Esophagus muscularis mucosa (tissue), 4 donors: Measurements from ENCODE around the gene CCDC91. TPM values are rescaled to one million over a fixed set of nuclear protein-coding genes. Genes with fewer than 3 reads are reported as not detected.

Experiments used
- DNase-seq: peaks from one replicate; pipeline ENCODE4 v3.0.0-alpha.2; 2017; ENCODE audit errors: extremely low spot score
- H3K27ac ChIP-seq, 4 donors: fragments of 200-600 bp; sonication (generic); replicated peaks in 1 of 4; 1 replicate in 3 of 4; 2 replicates in 1 of 4; pipeline ENCODE4 v1.5.1; 2016 to 2019; ENCODE audit warnings: mild to moderate bottlenecking in 1 of 4
- H3K27me3 ChIP-seq, 4 donors: fragments of 200-600 bp; sonication (generic); one replicate each; pipeline versions ENCODE4 v1.5.1 to v1.6.0; 2016 to 2019
- H3K36me3 ChIP-seq, 4 donors: fragments of 200-600 bp; sonication (generic); one replicate each; pipeline ENCODE4 v1.5.1; 2016 to 2019
- H3K4me1 ChIP-seq, 4 donors: fragments of 200-600 bp; sonication (generic); one replicate each; pipeline ENCODE4 v1.5.1; 2016 to 2019
- H3K4me3 ChIP-seq, 4 donors: fragments of 200-600 bp; sonication (generic); 1 replicate in 2 of 4; 2 replicates in 2 of 4; pipeline ENCODE4 v1.5.1; 2016 to 2019; ENCODE audit warnings: mild to moderate bottlenecking in 4 of 4, moderate library complexity in 1 of 4
- H3K9me3 ChIP-seq, 4 donors: fragments of 200-600 bp; sonication (generic); 1 replicate in 3 of 4; 2 replicates in 1 of 4; pipeline ENCODE4 v1.5.1; 2016 to 2019
- EP300 ChIP-seq: sonication (generic); formaldehyde crosslinking; IDR thresholded peaks from one replicate; pipeline ENCODE4 v1.6.1; 2017; ENCODE audit warnings: antibody characterized with exemption
- POLR2A ChIP-seq: fragments of 450-650 bp; IDR thresholded peaks from one replicate; pipeline ENCODE4 v1.6.1; 2017; ENCODE audit warnings: antibody characterized with exemption, moderate library complexity, mild to moderate bottlenecking, low read depth
- POLR2AphosphoS5 ChIP-seq, 2 donors: sonication (generic); formaldehyde crosslinking; IDR thresholded peaks; one replicate each; pipeline ENCODE4 v1.6.1; 2017; ENCODE audit warnings: antibody characterized with exemption in 2 of 2
- WGBS: methylation state at CpG from one replicate; pipeline ENCODE4 v1.1.5; 2018; 5-methylcytosine and 5-hydroxymethylcytosine counted together
- intact Hi-C: fragments of 100-400 bp; cut with DNase I; formaldehyde crosslinking; loops from one replicate; pipeline ENCODE4 v1.15.1; 2023
- total RNA-seq, 4 donors: library from RNA; depleted of rRNA; stranded (reverse); fragments of >200 nt; gene quantifications; one replicate each; pipeline versions ENCODE4 v1.1.0 to v1.2.1, GENCODE V29; 2016
- TF ChIP-seq, protein P1 (sequence below), 3 experiments: fragments of 200-600 bp in 2 of 3; fragments of 450-650 bp in 1 of 3; sonication (generic) in 2 of 3; IDR thresholded peaks; one replicate each; pipeline ENCODE4 v1.5.1; 2017 to 2019; ENCODE audit warnings: antibody characterized with exemption in 3 of 3, mild to moderate bottlenecking in 2 of 3, moderate library complexity in 1 of 3

Gene CCDC91
- total RNA-seq, 4 donors from 2014 or later = 51.1 to 76.4 (median 59.0) TPM

DNA sequence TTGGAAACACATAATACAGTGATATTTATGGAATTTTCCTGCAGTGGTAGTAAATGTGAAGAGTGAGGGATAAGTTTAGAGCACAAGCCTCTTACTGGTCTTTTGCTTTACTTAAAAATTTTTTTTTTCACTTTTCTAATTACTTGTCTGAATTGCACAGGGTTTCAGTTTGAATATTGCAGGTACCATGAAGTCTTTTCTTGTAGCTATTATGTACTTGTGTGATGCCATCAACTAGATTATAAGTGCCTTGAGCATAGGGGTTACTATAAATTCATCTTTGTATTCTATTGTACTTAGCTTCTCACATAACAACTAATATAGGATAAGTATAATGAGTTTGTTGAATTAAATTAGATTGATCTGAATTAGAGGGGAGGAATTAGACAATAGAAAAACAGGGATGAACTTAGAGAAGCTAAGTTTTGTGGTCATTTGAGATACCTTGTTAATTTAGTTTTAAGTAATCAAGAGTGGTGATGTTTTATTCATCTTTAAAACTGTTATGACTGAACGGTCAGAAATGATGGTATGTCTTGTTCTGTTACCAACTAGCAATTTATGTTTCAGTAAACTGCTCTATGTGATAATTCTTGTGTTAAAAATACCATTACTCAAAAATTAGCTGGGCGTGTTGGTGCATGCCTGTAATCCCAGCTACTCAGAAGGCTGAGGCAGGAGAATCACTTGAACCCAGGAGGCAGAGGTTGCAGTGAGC is 42.1 kb downstream of the CCDC91 start:
- H3K27ac ChIP-seq = no peak overlapping the region
- H3K4me1 ChIP-seq = peaks cover 0 to 43% (median 35%) of the 10 kb centered on the region in 4 donors
- intact Hi-C loops = no loop called here
- no peaks in the 10 kb centered on the region for H3K27me3 ChIP-seq
- no peak overlapping the region for H3K4me3 ChIP-seq
- TF ChIP-seq, protein P1, sequence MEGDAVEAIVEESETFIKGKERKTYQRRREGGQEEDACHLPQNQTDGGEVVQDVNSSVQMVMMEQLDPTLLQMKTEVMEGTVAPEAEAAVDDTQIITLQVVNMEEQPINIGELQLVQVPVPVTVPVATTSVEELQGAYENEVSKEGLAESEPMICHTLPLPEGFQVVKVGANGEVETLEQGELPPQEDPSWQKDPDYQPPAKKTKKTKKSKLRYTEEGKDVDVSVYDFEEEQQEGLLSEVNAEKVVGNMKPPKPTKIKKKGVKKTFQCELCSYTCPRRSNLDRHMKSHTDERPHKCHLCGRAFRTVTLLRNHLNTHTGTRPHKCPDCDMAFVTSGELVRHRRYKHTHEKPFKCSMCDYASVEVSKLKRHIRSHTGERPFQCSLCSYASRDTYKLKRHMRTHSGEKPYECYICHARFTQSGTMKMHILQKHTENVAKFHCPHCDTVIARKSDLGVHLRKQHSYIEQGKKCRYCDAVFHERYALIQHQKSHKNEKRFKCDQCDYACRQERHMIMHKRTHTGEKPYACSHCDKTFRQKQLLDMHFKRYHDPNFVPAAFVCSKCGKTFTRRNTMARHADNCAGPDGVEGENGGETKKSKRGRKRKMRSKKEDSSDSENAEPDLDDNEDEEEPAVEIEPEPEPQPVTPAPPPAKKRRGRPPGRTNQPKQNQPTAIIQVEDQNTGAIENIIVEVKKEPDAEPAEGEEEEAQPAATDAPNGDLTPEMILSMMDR (IDR thresholded peaks at IDR 0.05) = no peak
- TF ChIP-seq POLR2AphosphoS5 (IDR thresholded peaks at IDR 0.05) = no peak
- TF ChIP-seq POLR2A = no peak
- TF ChIP-seq EP300 = no peak
- DNase-seq = no peak
- 89% methylated on average over 2 of the region's 2 CpGs for WGBS
- H3K36me3 ChIP-seq = no peaks in the 10 kb centered on the region
- H3K9me3 ChIP-seq = no peaks in the 10 kb centered on the region

DNA sequence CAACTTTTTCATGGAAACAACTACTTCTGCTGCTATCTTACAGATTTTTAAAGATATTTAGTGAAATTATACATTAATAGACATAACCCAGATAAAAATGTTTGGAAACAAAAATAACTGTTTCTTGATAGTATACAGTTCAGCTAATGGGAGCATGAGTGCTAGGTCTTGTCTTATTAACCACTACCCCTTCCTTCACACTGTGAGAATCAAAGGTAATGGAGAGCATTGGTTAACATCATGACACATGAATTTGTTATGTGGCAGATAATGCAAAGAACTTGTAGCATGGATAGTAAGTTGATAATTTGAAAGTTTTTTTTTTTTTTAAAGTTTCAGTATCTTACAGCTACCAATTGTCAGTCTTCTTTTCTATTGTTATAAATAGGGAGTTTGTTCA is 44.2 kb downstream of the CCDC91 start:
- TF ChIP-seq POLR2A (no peak), EP300 (no peak), POLR2AphosphoS5 (IDR thresholded peaks at IDR 0.05) (no peak)
- TF ChIP-seq, protein P1 (IDR thresholded peaks at IDR 0.05) = no peak
- DNase-seq = no peak
- H3K27me3 ChIP-seq = no peaks in the 10 kb centered on the region
- no peak overlapping the region for H3K4me3 ChIP-seq
- H3K36me3 ChIP-seq = no peaks in the 10 kb centered on the region
- H3K27ac ChIP-seq = no peak overlapping the region
- peaks cover 0 to 37% (median 29%) of the 10 kb centered on the region in 4 donors for H3K4me1 ChIP-seq
- no peaks in the 10 kb centered on the region for H3K9me3 ChIP-seq
- intact Hi-C loops = no loop called here

DNA sequence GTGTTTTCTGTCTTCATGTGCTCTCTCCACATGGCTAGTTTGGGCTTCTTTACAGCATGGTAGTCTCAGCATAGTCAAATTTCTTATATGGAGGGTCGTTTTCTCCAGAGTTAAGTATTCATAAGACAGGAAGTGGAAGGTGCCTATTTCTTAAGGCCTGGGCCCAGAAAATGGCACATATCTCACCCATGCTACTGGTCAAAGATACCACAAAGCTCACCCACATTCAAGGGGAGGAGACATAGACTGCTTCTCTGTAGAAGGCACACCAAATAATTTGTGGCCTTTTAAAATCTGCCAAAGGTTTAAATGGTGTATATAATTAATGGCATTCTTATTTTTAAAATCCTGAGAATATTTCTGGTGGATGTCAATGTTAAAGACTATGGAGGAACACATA is 44.8 kb downstream of the CCDC91 start:
- Histone ChIP-seq H3K36me3 (no peaks in the 10 kb centered on the region), H3K9me3 (no peaks in the 10 kb centered on the region), H3K27ac (no peak overlapping the region), H3K4me3 (no peak overlapping the region), H3K27me3 (no peaks in the 10 kb centered on the region), H3K4me1 (peaks cover 0 to 31% (median 24%) of the 10 kb centered on the region in 4 donors)
- 79% methylated on average over 1 of the region's 1 CpG for WGBS
- TF ChIP-seq POLR2A = no peak
- no peak for TF ChIP-seq POLR2AphosphoS5 (IDR thresholded peaks at IDR 0.05)
- no peak for TF ChIP-seq EP300
- TF ChIP-seq, protein P1 (IDR thresholded peaks at IDR 0.05) = no peak
- no peak for DNase-seq
- intact Hi-C loops = no loop called here

DNA sequence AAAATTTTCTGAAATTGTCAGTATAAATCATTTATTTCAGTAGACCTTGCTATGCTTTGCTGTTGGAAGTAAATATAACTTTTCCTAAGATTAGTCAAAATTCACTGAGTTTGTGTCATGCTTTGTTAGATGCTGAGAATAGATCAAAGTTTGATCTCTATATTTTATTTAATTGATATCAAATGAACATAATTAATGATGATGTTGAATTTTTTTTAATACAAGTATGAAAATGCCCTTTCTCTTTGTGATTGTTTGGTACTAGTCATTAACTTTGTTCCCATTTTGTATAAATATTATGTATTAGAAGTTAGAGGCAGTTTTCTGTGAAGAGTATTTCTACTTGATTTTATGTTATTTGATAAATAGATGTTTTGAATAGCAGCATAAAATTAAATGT is 45.7 kb downstream of the CCDC91 start:
- peaks cover 0 to 22% (median 14%) of the 10 kb centered on the region in 4 donors for H3K4me1 ChIP-seq
- no peak overlapping the region for H3K27ac ChIP-seq
- no peaks in the 10 kb centered on the region for H3K36me3 ChIP-seq
- no peaks in the 10 kb centered on the region for H3K27me3 ChIP-seq
- H3K4me3 ChIP-seq = no peak overlapping the region
- DNase-seq = no peak
- no peak for TF ChIP-seq EP300
- no peak for TF ChIP-seq POLR2A
- TF ChIP-seq, protein P1 (IDR thresholded peaks at IDR 0.05) = no peak
- TF ChIP-seq POLR2AphosphoS5 (IDR thresholded peaks at IDR 0.05) = no peak
- intact Hi-C loops = no loop called here
- no peaks in the 10 kb centered on the region for H3K9me3 ChIP-seq

DNA sequence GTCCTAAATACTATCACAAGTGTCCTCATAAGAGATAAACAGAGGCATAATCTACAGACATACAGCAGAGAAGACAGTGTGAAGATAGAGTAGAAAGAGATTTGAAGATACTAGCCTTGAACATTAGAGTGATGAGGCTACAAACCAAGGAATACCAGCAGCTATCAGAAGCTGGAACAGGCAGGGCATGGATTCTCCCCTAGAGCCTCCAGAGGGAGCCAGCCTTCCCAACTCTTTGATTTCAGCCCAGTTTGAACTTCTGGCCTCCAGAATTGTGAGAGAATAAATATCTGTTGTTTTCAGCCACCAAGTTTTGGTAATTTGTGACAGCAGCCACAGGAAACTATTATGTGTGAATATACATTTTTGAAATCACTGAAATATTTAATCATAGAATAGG is 47.2 kb downstream of the CCDC91 start:
- H3K4me3 ChIP-seq = no peak overlapping the region
- H3K9me3 ChIP-seq = no peaks in the 10 kb centered on the region
- no peaks in the 10 kb centered on the region for H3K27me3 ChIP-seq
- DNase-seq = no peak
- no peaks in the 10 kb centered on the region for H3K36me3 ChIP-seq
- intact Hi-C loops = no loop called here
- no peak overlapping the region for H3K27ac ChIP-seq
- peaks cover 0 to 13% (median 6%) of the 10 kb centered on the region in 4 donors for H3K4me1 ChIP-seq
- TF ChIP-seq POLR2AphosphoS5 (IDR thresholded peaks at IDR 0.05) (no peak), EP300 (no peak), POLR2A (no peak)
- TF ChIP-seq, protein P1 (IDR thresholded peaks at IDR 0.05) = no peak
